ENCODE data around the gene PAM.

DNA sequence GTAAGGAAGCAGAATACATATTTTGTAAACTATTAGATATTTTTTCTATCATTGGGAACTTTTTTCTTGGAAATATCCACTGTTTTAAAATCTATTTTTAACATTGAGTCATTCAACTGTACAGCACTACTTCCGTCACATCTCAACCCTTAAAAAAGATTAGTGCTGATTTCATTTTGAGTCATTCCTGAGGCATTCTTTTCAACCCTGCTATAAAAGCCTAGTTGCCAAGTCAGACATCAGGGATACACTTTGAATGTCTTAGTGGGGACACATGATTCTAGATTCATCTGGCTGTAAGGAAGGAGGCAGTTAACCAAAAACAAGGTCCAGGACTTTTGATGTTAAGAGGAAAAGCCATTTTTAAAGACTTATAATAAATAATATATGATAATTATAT, 203.9 kb downstream of the PAM start:
- TF ChIP-seq POLR2A (IDR thresholded peaks at IDR 0.05; ENCODE audit: low read depth, low read length) (no peak), POLR2AphosphoS5 (IDR thresholded peaks at IDR 0.05; ENCODE audit: low read depth, low read length) (no peak)

Measured in GM12892 (cell line).